ENCODE data around the gene ARMC7. TPM values are rescaled to one million over a fixed set of nuclear protein-coding genes. Genes with fewer than 3 reads are reported as not detected.
"Not testable (repeated sequence)": the region's sequence is repeated elsewhere in the genome, so short reads cannot be mapped to it uniquely, and the experiment has no call there.

ARMC7 gene
- total RNA-seq, 1 experiment from 2014 or later, result 48.7 TPM

GRCh38 chr17:75069783-75070182 lies 40.0 kb upstream of the ARMC7 start:
- no peak for DNase-seq (ENCODE audit: low read depth, low spot score)
- peak; percentile 79 for ATAC-seq
- intact Hi-C loops (cut with micrococcal nuclease; ENCODE audit: unreplicated experiment), result loop anchor here (2.0 kb wide), 1 partner anchor 35 kb away; no protein-coding TSS in a partner anchor
- no peak overlapping the region for H3K27ac ChIP-seq (ENCODE audit: low read length)
- no peaks in the 10 kb centered on the region for H3K27me3 ChIP-seq (ENCODE audit: control insufficient read depth, insufficient read depth, low read length)
- H3K4me1 ChIP-seq (ENCODE audit: control insufficient read depth, insufficient read depth, low read length), result no peaks in the 10 kb centered on the region
- in situ Hi-C loops (cut with HindIII; ENCODE audit: low pct_unique_long_range_greater_than_20kb, low sequenced_read_pairs), result no loop called here
- ChIA-PET CTCF (interaction anchor here (0.6 to 2.8 kb wide), 7 partner anchors 10 to 170 kb away, joined by 3 to 13 read pairs (median 6); partner anchors contain the start of gene SLC16A5), POLR2A (no interaction called here)
- BruUV-seq (replicated peaks), result no TSS peak
- no peaks in the 10 kb centered on the region for H3K9me3 ChIP-seq (ENCODE audit: control insufficient read depth, insufficient read depth, low read depth, low read length)
- no peak overlapping the region for H3K4me3 ChIP-seq (ENCODE audit: low read depth in 2 of 2, low read length in 2 of 2)
- no peak for TF ChIP-seq SIN3A (IDR thresholded peaks at IDR 0.05; ENCODE audit: borderline replicate concordance, insufficient read depth, low read depth, low read length)
- H3K36me3 ChIP-seq (ENCODE audit: control insufficient read depth, insufficient read depth, low read length), result no peaks in the 10 kb centered on the region

GRCh38 chr17:75071478-75072271 lies 38.1 kb upstream of the ARMC7 start:
- ATAC-seq; in situ Hi-C loops (cut with HindIII; ENCODE audit: low pct_unique_long_range_greater_than_20kb, low sequenced_read_pairs); DNase-seq (ENCODE audit: low read depth, low spot score); H3K27ac ChIP-seq (ENCODE audit: low read length); H3K4me1 ChIP-seq (ENCODE audit: control insufficient read depth, insufficient read depth, low read length); BruUV-seq (replicated peaks); H3K27me3 ChIP-seq (ENCODE audit: control insufficient read depth, insufficient read depth, low read length); H3K4me3 ChIP-seq (ENCODE audit: low read depth in 2 of 2, low read length in 2 of 2); H3K36me3 ChIP-seq (ENCODE audit: control insufficient read depth, insufficient read depth, low read length); H3K9me3 ChIP-seq (ENCODE audit: control insufficient read depth, insufficient read depth, low read depth, low read length); POLR2A ChIA-PET: not testable (repeated sequence)
- intact Hi-C loops (cut with micrococcal nuclease; ENCODE audit: unreplicated experiment), result loop anchor here (2.0 kb wide), 1 partner anchor 33 kb away; no protein-coding TSS in a partner anchor
- CTCF ChIA-PET, result interaction anchor here (0.9 kb wide), 1 partner anchor 17 kb away, joined by 7 read pairs; no protein-coding TSS in a partner anchor

DNA sequence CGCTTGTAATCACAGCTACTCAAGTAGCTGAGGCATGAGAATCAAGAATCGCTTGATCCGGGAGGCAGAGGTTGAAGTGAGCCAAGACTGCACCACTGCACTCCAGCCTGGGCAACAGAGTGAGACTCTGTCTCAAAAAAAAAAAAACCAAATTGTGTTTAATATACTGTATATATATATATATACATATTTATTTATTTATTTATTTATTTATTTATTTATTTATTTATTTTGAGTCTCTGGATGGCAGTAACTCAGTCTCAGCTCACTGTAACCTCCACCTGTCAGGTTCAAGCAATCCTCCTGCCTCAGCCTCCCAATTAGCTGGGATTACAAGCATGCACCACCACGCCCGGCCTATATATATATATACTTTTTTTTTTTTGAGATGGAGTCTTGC lies 36.9 kb upstream of the ARMC7 start:
- DNase-seq (ENCODE audit: low read depth, low spot score); H3K36me3 ChIP-seq (ENCODE audit: control insufficient read depth, insufficient read depth, low read length); intact Hi-C loops (cut with micrococcal nuclease; ENCODE audit: unreplicated experiment); H3K4me3 ChIP-seq (ENCODE audit: low read depth in 2 of 2, low read length in 2 of 2); POLR2A ChIA-PET; ATAC-seq; H3K9me3 ChIP-seq (ENCODE audit: control insufficient read depth, insufficient read depth, low read depth, low read length); H3K27me3 ChIP-seq (ENCODE audit: control insufficient read depth, insufficient read depth, low read length); H3K4me1 ChIP-seq (ENCODE audit: control insufficient read depth, insufficient read depth, low read length); H3K27ac ChIP-seq (ENCODE audit: low read length); BruUV-seq (replicated peaks); in situ Hi-C loops (cut with HindIII; ENCODE audit: low pct_unique_long_range_greater_than_20kb, low sequenced_read_pairs): not testable (repeated sequence)
- CTCF ChIA-PET, result interaction anchor here (0.7 to 1.3 kb wide), 4 partner anchors 11 to 41 kb away, joined by 4 to 9 read pairs (median 7); no protein-coding TSS in a partner anchor

DNA sequence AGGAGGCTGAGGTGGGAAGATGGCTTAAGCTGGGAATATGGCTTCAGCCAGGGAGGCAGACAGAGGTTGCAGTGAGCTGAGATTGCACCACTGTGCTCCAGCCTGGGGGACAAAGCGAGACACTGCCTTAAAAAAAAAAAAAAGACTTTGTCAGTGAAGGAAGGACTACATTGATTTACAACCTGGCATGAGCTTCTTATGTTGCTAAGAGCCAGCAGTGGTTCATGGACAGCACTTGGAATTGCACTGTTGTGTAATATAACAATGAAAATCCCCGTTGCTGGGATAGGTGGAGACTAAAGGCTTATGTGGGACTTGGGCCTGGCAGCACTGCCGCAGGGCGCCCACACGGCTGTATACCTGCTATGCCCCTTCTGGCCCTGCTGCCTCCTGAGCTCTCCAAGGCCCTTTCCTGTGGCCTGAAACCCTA lies 36.1 kb upstream of the ARMC7 start:
- ATAC-seq (no peak), DNase-seq (ENCODE audit: low read depth, low spot score) (no peak)
- TF ChIP-seq, protein P1, sequence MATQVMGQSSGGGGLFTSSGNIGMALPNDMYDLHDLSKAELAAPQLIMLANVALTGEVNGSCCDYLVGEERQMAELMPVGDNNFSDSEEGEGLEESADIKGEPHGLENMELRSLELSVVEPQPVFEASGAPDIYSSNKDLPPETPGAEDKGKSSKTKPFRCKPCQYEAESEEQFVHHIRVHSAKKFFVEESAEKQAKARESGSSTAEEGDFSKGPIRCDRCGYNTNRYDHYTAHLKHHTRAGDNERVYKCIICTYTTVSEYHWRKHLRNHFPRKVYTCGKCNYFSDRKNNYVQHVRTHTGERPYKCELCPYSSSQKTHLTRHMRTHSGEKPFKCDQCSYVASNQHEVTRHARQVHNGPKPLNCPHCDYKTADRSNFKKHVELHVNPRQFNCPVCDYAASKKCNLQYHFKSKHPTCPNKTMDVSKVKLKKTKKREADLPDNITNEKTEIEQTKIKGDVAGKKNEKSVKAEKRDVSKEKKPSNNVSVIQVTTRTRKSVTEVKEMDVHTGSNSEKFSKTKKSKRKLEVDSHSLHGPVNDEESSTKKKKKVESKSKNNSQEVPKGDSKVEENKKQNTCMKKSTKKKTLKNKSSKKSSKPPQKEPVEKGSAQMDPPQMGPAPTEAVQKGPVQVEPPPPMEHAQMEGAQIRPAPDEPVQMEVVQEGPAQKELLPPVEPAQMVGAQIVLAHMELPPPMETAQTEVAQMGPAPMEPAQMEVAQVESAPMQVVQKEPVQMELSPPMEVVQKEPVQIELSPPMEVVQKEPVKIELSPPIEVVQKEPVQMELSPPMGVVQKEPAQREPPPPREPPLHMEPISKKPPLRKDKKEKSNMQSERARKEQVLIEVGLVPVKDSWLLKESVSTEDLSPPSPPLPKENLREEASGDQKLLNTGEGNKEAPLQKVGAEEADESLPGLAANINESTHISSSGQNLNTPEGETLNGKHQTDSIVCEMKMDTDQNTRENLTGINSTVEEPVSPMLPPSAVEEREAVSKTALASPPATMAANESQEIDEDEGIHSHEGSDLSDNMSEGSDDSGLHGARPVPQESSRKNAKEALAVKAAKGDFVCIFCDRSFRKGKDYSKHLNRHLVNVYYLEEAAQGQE (IDR thresholded peaks at IDR 0.05; ENCODE audit: insufficient read depth in 1 of 2, low read depth in 2 of 2, low read length in 1 of 2), result no peak
- TF ChIP-seq POLR2AphosphoS5 (IDR thresholded peaks at IDR 0.05; ENCODE audit: low read depth, low read length), result no peak
- TF ChIP-seq CTCF (IDR thresholded peaks at IDR 0.05), result no peak
- TF ChIP-seq TCF7L2 (IDR thresholded peaks at IDR 0.05; ENCODE audit: low read depth, low read length), result no peak
- no peak for TF ChIP-seq SIN3A (IDR thresholded peaks at IDR 0.05; ENCODE audit: borderline replicate concordance, insufficient read depth, low read depth, low read length)
- H3K27ac ChIP-seq (ENCODE audit: low read length), result no peak overlapping the region
- no TSS peak for BruUV-seq (replicated peaks)
- H3K4me1 ChIP-seq (ENCODE audit: control insufficient read depth, insufficient read depth, low read length), result peaks cover 5% of the 10 kb centered on the region
- no peaks in the 10 kb centered on the region for H3K36me3 ChIP-seq (ENCODE audit: control insufficient read depth, insufficient read depth, low read length)
- in situ Hi-C loops (cut with HindIII; ENCODE audit: low pct_unique_long_range_greater_than_20kb, low sequenced_read_pairs) (no loop called here), intact Hi-C loops (cut with micrococcal nuclease; ENCODE audit: unreplicated experiment) (no loop called here)
- H3K9me3 ChIP-seq (ENCODE audit: control insufficient read depth, insufficient read depth, low read depth, low read length), result no peaks in the 10 kb centered on the region
- no peaks in the 10 kb centered on the region for H3K27me3 ChIP-seq (ENCODE audit: control insufficient read depth, insufficient read depth, low read length)
- CTCF ChIA-PET, result interaction anchor here (0.7 to 1.3 kb wide), 3 partner anchors 10 to 42 kb away, joined by 7 to 9 read pairs (median 7); no protein-coding TSS in a partner anchor
- POLR2A ChIA-PET, result interaction anchor here (0.5 to 0.6 kb wide), 2 partner anchors 8 to 792 kb away, joined by 6 to 7 read pairs; no protein-coding TSS in a partner anchor
- no peak overlapping the region for H3K4me3 ChIP-seq (ENCODE audit: low read depth in 2 of 2, low read length in 2 of 2)
